SW 1271 (cell line): ENCODE data around the gene MOV10L1.
"Not testable (repeated sequence)": the region's sequence is repeated elsewhere in the genome, so short reads cannot be mapped to it uniquely, and the experiment has no call there.

Experiments
- DNase-seq, 2 experiments: peaks; one replicate each; lab custom pipeline; 2025; lab: John Stamatoyannopoulos, UW

Gene MOV10L1

GRCh38 chr22:50105208-50106100 lies 15.6 kb downstream of the MOV10L1 start:
- no peak for DNase-seq

- DNase-seq: no peak
These were observed 17.7 kb downstream of the MOV10L1 start for GRCh38 chr22:50107529-50107928.

GRCh38 chr22:50111056-50111455 lies 21.2 kb downstream of the MOV10L1 start:
- DNase-seq: no peak

GRCh38 chr22:50112151-50113118 lies 22.6 kb downstream of the MOV10L1 start:
- DNase-seq: no peak

- no peak for DNase-seq
These were observed 24.6 kb downstream of the MOV10L1 start for GRCh38 chr22:50114221-50115021.

GRCh38 chr22:50115693-50116092 lies 25.9 kb downstream of the MOV10L1 start:
- DNase-seq: no peak

GRCh38 chr22:50117168-50117762 lies 27.5 kb downstream of the MOV10L1 start:
- DNase-seq: no peak

- no peak for DNase-seq
These were observed 28.3 kb downstream of the MOV10L1 start for GRCh38 chr22:50118129-50118528.

- peak in 1 of 2 experiments; percentile 8 for DNase-seq
These were observed 28.9 kb downstream of the MOV10L1 start for GRCh38 chr22:50118557-50119168.

GRCh38 chr22:50119169-50119767 lies 29.5 kb downstream of the MOV10L1 start:
- no peak for DNase-seq

- DNase-seq: no peak
These were observed 30.0 kb downstream of the MOV10L1 start for GRCh38 chr22:50119768-50120251.

GRCh38 chr22:50121202-50121740 lies 31.5 kb downstream of the MOV10L1 start:
- no peak for DNase-seq

GRCh38 chr22:50123119-50123518 lies 33.3 kb downstream of the MOV10L1 start:
- no peak for DNase-seq

GRCh38 chr22:50125029-50125428 lies 35.2 kb downstream of the MOV10L1 start:
- no peak for DNase-seq

GRCh38 chr22:50129121-50129736 lies 39.4 kb downstream of the MOV10L1 start:
- no peak for DNase-seq

- DNase-seq: no peak
These were observed 42.1 kb downstream of the MOV10L1 start for GRCh38 chr22:50131894-50132293.

GRCh38 chr22:50134481-50134880 lies 44.7 kb downstream of the MOV10L1 start:
- no peak for DNase-seq

- DNase-seq: no peak
These were observed 46.8 kb downstream of the MOV10L1 start for GRCh38 chr22:50136581-50137015.

GRCh38 chr22:50137277-50137676 lies 47.5 kb downstream of the MOV10L1 start:
- not testable (repeated sequence) for DNase-seq

GRCh38 chr22:50138041-50138440 lies 48.2 kb downstream of the MOV10L1 start:
- DNase-seq: no peak
